ENCODE results near the gene NTN3. TPM values are rescaled to one million over a fixed set of nuclear protein-coding genes. Genes with fewer than 3 reads are reported as not detected.

Gene NTN3
- polyA plus RNA-seq, 1 donor = 2.3 TPM

DNA sequence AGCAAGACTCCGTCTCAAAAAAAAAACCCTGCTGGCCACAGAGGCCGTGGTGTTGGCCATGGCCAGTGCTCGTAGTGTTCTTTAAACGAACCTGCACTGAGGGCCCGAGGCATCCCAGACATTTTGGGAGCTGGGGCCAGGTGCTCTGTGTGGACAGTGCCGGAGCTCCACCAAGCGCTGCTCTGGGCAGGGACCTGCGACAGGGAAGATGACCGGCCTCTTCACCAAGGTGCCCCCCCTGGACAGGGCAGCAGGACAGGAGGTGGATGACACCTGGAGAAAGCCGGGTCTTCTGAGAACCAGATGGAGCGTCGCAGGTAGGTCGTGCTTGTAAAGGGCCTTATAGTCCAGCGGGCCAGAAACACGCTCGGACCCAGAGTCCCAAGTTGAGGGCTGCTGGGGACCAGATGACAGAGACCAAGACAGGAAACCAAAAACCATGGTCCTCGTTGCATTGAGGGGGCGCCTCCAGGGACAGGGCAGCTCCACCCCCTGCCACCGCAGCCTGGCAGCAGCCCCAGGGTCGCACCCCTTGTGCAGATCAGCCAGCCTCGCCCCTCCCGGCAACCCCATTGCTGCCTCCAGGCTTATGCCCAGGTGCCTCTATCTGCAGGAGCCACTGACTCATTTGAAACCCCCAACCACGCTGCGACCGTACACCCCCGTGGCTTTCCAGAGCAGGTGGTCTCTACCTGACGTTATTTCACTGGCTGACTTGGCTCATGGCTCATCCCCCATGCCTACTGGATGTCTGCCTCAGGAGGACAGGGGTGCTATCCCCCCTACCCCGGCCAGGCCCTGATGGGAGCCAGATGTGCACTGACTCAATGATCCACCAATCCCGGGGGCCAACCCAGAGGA is 4.2 kb upstream of the NTN3 start:
- DNase-seq = no peak

DNA sequence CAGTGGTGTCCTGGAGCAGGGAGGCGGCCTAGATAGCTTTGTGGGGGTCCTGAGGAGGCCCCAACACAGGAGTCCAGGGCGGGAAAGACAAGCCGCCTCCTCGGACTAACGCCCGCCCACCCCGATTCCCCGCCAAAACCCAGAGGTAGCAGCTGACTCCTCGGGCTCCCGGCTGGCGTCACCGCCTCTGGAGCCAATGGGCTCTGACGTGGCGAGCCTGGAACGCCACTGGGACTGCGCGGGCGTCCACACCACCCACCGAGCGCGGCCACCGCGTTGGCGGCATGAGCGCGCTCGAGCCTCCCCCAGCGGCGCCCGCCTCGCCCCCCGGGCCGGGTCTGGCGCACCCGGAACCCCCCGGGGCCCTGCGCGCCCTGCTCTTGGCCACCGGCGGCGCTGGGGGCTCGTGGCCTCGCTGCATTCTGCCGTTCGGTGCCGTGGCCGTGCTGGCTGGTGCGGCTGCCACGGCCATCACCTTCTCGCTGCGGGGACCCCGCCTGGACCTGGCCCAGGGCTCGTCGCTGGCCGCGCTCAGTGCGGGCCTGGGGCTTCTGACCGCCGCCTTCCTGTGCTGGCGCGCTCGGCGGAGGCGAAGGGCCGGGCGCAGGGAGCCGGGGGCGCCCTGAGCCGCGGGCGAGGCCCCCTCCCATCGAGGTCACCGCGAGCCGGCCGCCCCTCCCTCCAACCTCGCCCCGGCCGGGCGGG is 3.4 kb upstream of the NTN3 start:
- DNase-seq = no peak

DNA sequence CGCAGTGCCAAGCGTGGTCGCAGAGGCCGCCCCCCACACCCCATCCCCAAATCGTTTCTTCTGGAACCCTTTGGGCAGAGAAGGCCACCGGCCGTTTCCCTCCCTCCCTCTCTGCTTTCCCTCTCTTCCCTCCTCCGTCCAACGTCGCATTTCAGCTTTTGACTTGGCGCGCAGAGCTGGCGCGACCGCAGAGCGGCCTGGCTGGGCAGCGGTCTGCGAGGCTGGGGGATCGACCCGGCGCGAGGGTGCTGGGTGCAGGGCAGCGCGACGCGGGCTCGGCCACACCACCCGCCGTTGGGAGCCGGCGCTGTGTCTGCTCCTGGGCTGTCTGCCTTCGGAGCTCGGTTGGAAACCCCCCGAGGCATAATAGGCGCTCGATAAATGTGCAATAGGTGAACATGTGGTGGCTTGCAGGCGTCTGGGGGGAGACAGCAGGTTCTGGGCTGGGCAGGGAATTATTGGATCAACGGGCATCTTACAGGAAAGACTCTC is 2.8 kb upstream of the NTN3 start:
- DNase-seq = no peak

DNA sequence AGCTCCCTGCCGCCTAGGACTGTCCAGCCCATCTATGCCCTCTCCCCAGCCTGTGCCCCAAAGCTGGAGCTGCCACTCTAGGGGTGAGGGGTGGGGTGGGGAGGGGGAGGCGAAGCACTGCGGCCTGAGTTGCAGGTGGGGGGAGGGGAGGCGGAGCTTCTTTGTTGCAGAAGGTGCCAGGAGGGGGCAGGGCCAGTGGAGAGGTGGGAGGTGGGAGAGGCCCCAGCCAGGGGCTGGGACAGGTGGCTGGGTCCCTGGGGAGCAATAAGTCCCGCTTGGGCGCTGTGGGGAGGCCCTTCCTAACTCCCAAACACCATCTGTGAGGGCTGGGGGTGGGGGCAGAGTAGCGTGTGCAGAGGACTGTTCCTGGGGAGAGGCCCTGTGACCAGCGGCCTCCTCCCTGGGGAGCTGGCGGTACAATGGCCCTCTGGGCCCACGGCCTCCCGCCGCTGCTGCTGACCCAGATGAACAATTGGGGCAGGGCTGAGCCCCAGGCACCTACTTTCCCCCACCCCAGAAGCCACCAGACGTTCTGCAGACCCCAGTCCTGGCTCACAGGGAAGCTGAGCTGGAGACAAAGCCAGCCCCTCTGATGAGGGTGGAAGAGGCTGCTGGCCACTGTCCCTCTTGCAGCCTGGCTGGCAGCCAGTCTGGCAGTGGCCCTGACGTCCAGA is 2.2 kb upstream of the NTN3 start:
- no peak for DNase-seq

DNA sequence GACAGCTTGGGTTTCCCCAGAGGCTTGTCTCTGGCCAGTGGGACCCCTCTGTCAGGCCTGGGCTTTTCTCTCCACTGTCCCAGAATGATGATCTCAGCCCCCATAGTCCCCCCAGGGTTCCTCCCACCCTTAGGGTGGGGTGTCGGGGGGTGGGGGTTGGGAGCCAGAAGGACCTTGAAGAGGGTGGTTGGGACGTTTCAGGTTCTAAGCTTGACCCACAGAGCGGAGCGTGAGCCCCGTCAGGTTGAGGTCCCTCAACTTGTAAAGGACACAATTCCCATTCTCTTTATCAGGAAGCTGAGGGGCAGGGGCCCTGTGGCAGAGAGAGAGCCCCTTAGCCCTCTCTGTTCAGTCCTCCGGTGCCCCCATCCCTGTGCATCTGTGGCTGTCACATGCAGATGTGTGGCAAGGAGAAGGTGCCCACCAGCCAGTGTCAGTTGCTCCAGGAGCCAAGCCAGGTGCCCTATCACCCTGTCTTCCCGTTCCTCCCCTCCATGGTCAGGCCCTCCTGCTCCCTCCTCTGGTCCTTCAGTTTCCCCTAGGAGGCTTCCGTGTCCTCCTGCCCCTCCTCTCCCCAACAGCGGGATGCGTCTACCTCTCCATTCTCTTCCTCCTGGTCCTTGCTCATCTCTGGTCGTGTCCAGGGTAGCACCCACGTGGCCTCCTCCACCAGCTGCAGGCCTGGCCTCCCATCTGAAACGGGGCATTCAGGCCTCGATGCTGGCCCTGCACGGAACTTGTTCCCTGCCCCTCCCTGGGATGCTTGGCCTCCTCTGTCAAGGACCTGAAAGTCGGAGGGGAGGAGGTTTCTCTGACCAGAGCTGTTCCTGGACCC is 1.5 kb upstream of the NTN3 start:
- no peak for DNase-seq

DNA sequence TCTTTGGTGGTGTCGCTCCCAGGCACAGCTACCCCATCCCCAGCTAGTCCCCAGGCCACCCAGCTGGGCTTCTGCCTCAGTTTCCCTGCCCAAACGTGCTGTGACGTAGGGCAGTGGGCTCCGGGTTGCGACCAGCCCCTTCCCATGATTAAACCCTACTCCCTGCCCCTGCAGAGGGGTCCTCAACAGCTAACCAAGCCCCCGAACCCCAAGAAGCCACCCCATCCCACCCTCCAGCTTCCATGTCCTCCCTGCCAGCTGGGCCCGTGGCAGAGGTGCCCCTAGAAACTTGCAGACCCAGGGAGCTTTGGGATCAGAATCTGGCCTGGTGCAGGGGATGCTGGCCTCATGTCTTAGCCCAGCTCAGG is 879 bp upstream of the NTN3 start:
- no peak for DNase-seq

- DNase-seq = no peak
Observed at GRCh38 chr16:2470603-2471015, 488 bp upstream of the NTN3 start.

DNA sequence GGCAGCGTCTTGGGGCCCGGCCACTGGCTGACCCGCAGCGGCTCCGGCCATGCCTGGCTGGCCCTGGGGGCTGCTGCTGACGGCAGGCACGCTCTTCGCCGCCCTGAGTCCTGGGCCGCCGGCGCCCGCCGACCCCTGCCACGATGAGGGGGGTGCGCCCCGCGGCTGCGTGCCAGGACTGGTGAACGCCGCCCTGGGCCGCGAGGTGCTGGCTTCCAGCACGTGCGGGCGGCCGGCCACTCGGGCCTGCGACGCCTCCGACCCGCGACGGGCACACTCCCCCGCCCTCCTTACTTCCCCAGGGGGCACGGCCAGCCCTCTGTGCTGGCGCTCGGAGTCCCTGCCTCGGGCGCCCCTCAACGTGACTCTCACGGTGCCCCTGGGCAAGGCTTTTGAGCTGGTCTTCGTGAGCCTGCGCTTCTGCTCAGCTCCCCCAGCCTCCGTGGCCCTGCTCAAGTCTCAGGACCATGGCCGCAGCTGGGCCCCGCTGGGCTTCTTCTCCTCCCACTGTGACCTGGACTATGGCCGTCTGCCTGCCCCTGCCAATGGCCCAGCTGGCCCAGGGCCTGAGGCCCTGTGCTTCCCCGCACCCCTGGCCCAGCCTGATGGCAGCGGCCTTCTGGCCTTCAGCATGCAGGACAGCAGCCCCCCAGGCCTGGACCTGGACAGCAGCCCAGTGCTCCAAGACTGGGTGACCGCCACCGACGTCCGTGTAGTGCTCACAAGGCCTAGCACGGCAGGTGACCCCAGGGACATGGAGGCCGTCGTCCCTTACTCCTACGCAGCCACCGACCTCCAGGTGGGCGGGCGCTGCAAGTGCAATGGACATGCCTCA is 773 bp downstream of the NTN3 start:
- no peak for DNase-seq

- no peak for DNase-seq
Observed at GRCh38 chr16:2472488-2472864, 1.4 kb downstream of the NTN3 start.

DNA sequence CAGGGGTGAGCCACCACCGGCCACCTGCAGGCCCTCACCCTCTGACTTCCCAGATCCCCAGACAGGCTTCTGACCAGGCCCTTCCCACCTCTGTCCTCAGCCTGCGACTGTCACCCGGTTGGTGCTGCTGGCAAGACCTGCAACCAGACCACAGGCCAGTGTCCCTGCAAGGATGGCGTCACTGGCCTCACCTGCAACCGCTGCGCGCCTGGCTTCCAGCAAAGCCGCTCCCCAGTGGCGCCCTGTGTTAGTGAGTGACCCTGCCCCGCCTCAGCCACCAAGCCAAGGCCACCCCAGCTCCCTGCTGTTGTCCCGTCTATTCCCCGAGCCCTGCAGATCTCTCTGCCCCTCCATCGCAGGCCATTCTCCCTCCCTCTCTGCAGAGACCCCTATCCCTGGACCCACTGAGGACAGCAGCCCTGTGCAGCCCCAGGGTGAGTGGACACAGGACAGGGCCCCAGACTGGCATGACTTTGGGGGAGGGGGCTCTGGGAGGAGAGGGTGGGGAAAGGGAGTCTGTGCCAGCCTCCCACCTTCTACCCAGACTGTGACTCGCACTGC is 1.9 kb downstream of the NTN3 start:
- DNase-seq = no peak

DNA sequence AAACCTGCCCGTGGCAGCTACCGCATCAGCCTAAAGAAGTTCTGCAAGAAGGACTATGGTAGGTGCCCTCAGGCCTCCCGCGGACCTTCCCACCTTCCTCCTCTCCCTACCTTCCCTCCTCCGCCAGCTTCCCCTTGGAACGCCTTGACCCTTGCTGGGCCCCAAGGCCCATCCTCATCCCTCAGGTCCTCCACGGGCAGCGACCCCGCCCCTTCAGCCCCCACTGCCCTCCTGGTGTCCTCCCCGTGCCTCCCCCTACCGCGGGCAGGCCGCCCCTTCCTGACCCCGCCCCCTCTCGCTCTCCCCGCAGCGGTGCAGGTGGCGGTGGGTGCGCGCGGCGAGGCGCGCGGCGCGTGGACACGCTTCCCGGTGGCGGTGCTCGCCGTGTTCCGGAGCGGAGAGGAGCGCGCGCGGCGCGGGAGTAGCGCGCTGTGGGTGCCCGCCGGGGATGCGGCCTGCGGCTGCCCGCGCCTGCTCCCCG is 2.4 kb downstream of the NTN3 start:
- no peak for DNase-seq

DNA sequence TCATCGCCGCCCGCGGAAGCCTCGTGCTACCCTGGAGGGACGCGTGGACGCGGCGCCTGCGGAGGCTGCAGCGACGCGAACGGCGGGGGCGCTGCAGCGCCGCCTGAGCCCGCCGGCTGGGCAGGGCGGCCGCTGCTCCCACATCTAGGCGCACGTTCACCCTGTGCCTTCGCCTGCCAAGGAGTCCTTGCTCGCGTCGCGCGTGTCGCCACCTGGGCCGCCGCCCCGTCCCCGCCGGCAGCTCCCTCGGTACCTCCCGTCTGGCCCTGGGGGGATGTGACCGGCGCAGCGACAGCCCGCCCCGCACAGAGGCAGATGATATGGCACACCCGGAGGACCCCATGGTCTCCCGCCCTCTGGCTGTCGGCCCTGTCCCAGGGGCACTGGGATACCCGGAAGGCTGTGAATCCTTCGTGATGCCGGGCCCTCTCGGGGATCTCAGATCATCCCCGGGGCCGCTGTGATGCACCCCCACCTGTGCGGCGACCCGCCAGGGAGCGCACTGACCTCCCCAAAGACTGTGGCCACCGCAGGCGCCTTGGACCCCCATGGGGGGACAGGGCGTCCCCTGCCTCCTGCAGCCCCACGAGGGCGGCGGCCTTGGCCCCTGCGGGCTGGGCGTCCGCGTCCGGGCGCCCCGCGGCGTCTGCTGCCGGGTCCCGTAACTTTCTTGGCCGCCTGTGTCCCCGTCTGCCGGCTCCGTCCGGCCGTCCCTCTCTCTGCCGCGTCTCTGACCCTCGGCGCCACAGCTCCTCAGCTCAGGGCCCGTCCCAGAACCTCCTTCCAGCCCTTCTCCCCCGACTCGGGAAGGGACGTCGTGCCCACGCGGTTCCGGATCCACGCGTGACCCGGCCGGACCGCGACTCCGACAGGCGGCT is 3.1 kb downstream of the NTN3 start:
- no peak for DNase-seq

GRCh38 chr16:2474877-2475412 is 3.8 kb downstream of the NTN3 start, which contains the start of gene TBC1D24:
Gene TBC1D24 (plus strand): TSS chr16:2475127. CDS start chr16:2496149, 21,022 bp downstream.
- DNase-seq = peak; percentile 82

GRCh38 chr16:2475413-2476344 is 4.6 kb downstream of the NTN3 start:
- no peak for DNase-seq

DNA sequence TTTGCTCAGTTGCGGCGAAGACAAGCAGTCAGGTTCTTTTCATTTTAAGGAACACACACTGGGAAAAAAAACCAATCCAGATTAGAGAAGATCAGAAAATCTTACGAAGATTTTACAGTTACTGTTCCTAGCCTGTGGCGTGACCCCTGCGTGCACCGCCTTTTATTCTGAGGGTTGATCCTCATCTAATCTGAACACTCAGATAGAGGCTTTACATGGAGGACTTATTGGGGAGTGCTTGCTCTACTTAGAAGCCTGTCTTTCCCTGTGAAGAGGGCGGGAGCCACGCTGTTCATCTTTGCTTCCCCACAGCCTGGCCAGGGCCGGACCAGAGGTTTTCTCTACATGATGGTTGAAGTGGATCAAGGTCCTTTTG is 5.2 kb downstream of the NTN3 start:
- DNase-seq = no peak

DNA sequence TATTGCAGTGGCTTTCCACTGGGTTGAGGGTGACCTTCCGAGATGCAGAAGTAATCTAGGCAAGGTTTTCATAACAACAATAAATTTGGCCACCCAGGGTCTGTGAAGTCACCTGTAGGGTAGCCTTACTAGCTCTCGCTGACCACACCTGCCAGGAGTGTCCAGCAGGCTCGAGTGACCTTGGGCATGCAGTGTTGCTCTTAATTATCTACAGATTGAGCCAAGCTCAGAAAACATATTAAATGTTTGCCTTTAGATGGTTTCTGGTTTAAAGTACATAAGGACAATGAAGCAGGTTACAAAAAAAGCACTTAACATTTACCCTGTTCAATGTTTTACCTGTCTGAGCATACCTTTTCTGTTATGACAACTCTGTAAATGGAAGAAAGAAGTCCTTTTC is 5.6 kb downstream of the NTN3 start:
- DNase-seq = no peak

DNA sequence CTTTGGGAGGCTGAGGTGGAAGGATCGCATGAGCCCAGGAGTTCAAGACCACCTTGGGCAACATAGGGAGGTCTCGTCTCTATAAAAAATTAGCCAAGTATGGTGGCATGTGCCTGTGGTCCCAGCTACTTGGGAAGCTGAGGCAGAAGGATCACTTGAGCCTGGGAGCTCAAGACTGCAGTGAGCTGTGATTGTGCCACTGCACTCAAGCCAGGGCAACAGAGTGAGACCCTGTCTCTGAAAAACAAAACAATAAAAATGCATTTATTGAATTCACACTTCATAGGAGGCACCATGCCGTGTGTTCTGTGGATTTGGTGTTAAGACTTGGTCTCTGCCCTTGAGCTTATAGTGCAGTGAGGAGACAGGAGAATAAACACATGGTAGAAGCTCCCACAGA is 6.2 kb downstream of the NTN3 start:
- DNase-seq = no peak

- no peak for DNase-seq
Observed at GRCh38 chr16:2478279-2478678, 7.2 kb downstream of the NTN3 start.
